Muscle layer of colon (tissue), 2 donors: ENCODE measurements around the gene KXD1.
"Not testable (repeated sequence)": the region's sequence is repeated elsewhere in the genome, so short reads cannot be mapped to it uniquely, and the experiment has no call there.

Experiments used
- H3K27ac ChIP-seq: one replicate; pipeline ENCODE4 v1.7.0; 2013; ENCODE audit warnings: low read depth, mild to moderate bottlenecking, low read length, moderate library complexity
- H3K27me3 ChIP-seq, 2 donors: one replicate each; pipeline ENCODE4 v1.7.0; 2013; ENCODE audit warnings: low read length in 2 of 2, mild to moderate bottlenecking in 2 of 2; ENCODE audit not compliant: insufficient read depth in 2 of 2, control insufficient read depth in 1 of 2
- H3K36me3 ChIP-seq: one replicate; pipeline ENCODE4 v1.7.0; 2013; ENCODE audit warnings: mild to moderate bottlenecking, low read length; ENCODE audit not compliant: insufficient read depth
- H3K4me1 ChIP-seq: one replicate; pipeline ENCODE4 v1.7.0; 2013; ENCODE audit warnings: mild to moderate bottlenecking, low read length; ENCODE audit not compliant: insufficient read depth
- H3K4me3 ChIP-seq, 2 donors: one replicate each; pipeline ENCODE4 v1.7.0; 2013; ENCODE audit warnings: low read length in 2 of 2, low read depth in 1 of 2, mild to moderate bottlenecking in 1 of 2, moderate library complexity in 1 of 2
- H3K9ac ChIP-seq: one replicate; pipeline ENCODE4 v1.7.0; 2013; ENCODE audit warnings: low read length
- H3K9me3 ChIP-seq: one replicate; pipeline ENCODE4 v1.7.0; 2013; ENCODE audit warnings: mild to moderate bottlenecking, low read length
- donor health status: abdominal sarcoma.
- donor health status: Adenocarcinoma of cecum.

KXD1 gene

DNA sequence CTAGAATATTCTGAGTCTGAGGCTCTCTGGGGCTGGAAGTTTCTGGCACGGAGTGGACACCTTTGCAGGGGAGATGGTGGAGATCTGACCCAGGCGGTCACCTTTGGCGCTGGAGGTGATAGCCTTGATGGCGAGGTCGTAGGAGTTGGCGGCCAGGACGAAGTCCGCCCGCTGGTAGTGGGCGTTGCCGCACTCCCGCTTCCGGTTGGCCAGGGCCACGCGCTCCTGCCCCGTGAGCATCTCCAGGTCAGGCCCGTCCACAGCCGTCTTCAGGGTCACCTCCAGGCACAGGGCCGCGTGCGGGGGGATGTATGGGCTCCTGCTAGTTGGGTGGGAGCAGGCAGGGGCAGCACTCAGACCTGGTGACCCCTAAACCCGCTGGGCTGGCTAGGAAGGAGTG is 19.6 kb upstream of the KXD1 start:
- H3K4me1 ChIP-seq, result peaks cover 9% of the 10 kb centered on the region
- H3K27ac ChIP-seq, result no peak overlapping the region
- no peak overlapping the region for H3K9ac ChIP-seq
- peaks cover 38% of the 10 kb centered on the region for H3K36me3 ChIP-seq
- H3K27me3 ChIP-seq, result no peaks in the 10 kb centered on the region
- H3K9me3 ChIP-seq, result no peaks in the 10 kb centered on the region
- H3K4me3 ChIP-seq, result no peak overlapping the region

- H3K27me3 ChIP-seq, result no peaks in the 10 kb centered on the region
- peaks cover 16% of the 10 kb centered on the region for H3K4me1 ChIP-seq
- H3K36me3 ChIP-seq, result peaks cover 37% of the 10 kb centered on the region
- H3K4me3 ChIP-seq, result no peak overlapping the region
- H3K27ac ChIP-seq, result no peak overlapping the region
- no peaks in the 10 kb centered on the region for H3K9me3 ChIP-seq
- no peak overlapping the region for H3K9ac ChIP-seq
These were observed 18.3 kb upstream of the KXD1 start for GRCh38 chr19:18539372-18539771.

GRCh38 chr19:18540200-18540599 is 17.5 kb upstream of the KXD1 start:
- not testable (repeated sequence) for H3K4me3 ChIP-seq, H3K9me3 ChIP-seq, H3K27me3 ChIP-seq, H3K9ac ChIP-seq, H3K27ac ChIP-seq
- Histone ChIP-seq H3K4me1 (peaks cover 16% of the 10 kb centered on the region), H3K36me3 (peaks cover 37% of the 10 kb centered on the region)

- Histone ChIP-seq H3K9me3 (no peaks in the 10 kb centered on the region), H3K4me3 (peak overlapping the region in 1 of 2 donors; percentile 21), H3K36me3 (peaks cover 31% of the 10 kb centered on the region), H3K9ac (no peak overlapping the region), H3K27me3 (no peaks in the 10 kb centered on the region), H3K4me1 (peaks cover 16% of the 10 kb centered on the region), H3K27ac (no peak overlapping the region)
These were observed 16.2 kb upstream of the KXD1 start for GRCh38 chr19:18541258-18541991.

DNA sequence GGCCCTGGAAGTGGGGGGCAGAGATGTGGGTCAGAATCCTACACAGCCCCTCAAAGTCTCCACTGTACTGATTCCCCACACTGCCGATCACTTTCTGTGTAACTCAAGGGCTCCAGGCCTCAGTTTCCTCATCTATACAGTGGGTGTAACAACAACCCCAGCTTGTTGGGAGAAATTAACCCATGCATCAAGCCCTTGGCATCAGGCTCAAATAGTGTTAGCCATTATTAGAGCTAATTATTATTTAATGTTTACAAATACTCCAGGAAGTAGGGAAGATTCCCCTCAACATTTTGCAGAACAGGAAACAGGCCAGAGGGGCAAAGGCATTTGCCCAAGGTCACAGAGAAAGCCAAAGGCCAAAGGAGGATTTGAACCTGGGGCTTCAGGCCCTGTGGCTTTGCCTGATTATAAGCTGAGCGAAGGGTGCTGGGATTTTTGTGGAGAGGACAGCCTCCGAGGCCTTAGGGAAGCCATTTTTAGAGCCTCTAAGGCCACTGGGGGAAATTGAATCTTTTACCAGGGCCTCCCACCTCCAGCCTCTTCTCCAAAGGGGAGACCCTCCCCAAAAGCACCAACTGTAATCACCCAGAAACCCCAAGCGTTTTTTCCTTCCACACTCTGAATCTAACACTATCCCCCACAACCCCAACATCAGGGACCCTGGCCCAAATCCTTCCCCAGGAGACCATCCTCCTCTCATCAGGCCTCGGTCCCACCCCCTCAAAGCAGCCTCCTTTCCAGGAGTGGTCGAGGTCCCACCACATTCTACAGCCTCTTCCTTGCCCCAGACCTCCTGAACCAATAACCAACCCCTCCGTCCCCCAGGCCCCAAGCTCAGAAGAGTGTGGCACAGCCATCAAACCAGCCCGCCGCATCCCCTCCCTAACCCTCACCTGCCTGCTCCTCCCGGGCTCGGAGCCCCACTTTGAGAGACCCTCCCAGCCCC is 15.4 kb upstream of the KXD1 start:
- H3K9me3 ChIP-seq, result no peaks in the 10 kb centered on the region
- peak overlapping the region; percentile 84 for H3K27ac ChIP-seq
- H3K9ac ChIP-seq, result peak overlapping the region; percentile 83
- peaks cover 23% of the 10 kb centered on the region for H3K36me3 ChIP-seq
- no peaks in the 10 kb centered on the region for H3K27me3 ChIP-seq
- peaks cover 16% of the 10 kb centered on the region for H3K4me1 ChIP-seq
- peak overlapping the region; percentile 21 to 59 for H3K4me3 ChIP-seq

- H3K27me3 ChIP-seq, result no peaks in the 10 kb centered on the region
- H3K9me3 ChIP-seq, result no peaks in the 10 kb centered on the region
These were observed 14.5 kb upstream of the KXD1 start, which contains the start of gene FKBP8 for GRCh38 chr19:18542941-18543813. TSS of gene FKBP8 (minus strand) at chr19:18543573. CDS start at chr19:18541970, 1,603 bp downstream.

GRCh38 chr19:18543814-18544475 is 13.7 kb upstream of the KXD1 start:
- Histone ChIP-seq H3K9me3 (no peaks in the 10 kb centered on the region), H3K9ac (peak overlapping the region; percentile 49), H3K27me3 (no peaks in the 10 kb centered on the region), H3K27ac (no peak overlapping the region), H3K36me3 (peaks cover 16% of the 10 kb centered on the region), H3K4me3 (peak overlapping the region in 1 of 2 donors; percentile 64), H3K4me1 (peaks cover 16% of the 10 kb centered on the region)

More at GRCh38 chr19:18542941-18543813, 14.5 kb upstream of the KXD1 start, which contains the start of gene FKBP8:
- H3K27ac ChIP-seq, result peak within 1 kb of the TSS; percentile 84
- peaks cover 16% of the 10 kb centered on the region for H3K36me3 ChIP-seq
- H3K4me3 ChIP-seq, result peak within 1 kb of the TSS; percentile 38 to 64
- peak within 1 kb of the TSS; percentile 83 for H3K9ac ChIP-seq
- peaks cover 16% of the 10 kb centered on the region for H3K4me1 ChIP-seq

DNA sequence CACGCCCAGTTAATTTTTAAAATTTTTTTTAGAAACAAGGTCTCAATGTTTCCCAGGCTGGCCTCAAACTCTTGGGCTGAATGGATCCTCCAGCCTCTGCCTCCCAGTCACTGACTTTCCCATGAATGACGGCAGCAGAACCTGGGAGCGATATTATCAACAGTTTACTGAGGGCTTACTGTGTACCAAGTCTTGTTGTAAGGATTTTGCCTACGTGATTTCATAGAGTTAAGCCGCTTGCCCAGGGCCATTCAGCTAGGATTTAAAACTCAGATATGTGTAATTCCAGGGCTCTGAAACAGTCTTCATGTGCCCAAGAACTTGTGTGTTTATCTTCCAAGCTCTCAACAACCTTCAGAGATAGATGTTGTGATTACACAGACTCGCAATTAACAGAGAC is 6.0 kb upstream of the KXD1 start:
- no peaks in the 10 kb centered on the region for H3K27me3 ChIP-seq
- no peaks in the 10 kb centered on the region for H3K9me3 ChIP-seq
- no peak overlapping the region for H3K9ac ChIP-seq
- H3K4me3 ChIP-seq, result no peak overlapping the region
- H3K4me1 ChIP-seq, result no peaks in the 10 kb centered on the region
- H3K27ac ChIP-seq, result no peak overlapping the region
- H3K36me3 ChIP-seq, result no peaks in the 10 kb centered on the region

DNA sequence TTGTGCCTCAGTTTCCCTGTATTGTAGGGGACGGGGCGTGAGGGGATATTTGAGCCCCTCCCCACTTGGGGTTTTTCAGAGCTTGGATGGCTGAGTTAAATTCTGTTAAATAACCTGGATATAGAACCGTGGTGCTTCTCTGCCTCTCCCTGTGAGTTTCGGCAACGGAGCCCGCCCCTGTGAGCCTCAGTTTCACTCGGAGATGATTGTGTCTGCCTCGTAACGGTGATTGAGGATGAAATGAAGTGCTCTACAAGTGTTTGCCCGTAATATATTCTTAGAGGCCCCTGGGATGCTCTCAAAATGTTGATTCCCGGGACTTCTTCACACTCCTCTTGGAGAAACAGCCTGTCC is 509 bp downstream of the KXD1 start:
- Histone ChIP-seq H3K36me3 (peaks cover 17% of the 10 kb centered on the region), H3K27ac (peak overlapping the region; percentile 98), H3K27me3 (no peaks in the 10 kb centered on the region), H3K9me3 (no peaks in the 10 kb centered on the region), H3K4me1 (peaks cover 9% of the 10 kb centered on the region), H3K4me3 (peak overlapping the region; percentile 91 to 94), H3K9ac (peak overlapping the region; percentile 98)

DNA sequence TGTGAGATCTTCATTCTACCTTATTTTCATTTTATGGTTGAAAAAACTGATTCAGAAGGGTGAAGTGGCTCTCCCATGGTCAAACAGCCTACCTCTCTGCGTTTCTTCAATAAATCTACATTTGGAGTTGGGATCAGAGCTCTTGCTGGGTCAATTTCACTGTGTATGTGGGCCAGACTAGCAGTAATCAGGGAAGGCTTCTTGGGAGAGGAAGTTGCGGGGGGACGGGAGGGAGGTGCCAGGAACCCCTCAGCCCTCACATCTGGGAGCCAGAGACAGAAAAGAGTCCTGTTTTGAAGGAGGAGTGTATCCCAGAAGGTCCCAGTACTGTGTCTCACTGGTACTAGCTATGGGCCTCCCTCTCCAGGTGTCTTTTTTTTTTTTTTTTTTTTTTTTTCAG is 934 bp downstream of the KXD1 start:
- H3K4me3 ChIP-seq, result peak overlapping the region; percentile 91 to 94
- H3K4me1 ChIP-seq, result peaks cover 9% of the 10 kb centered on the region
- H3K27me3 ChIP-seq, result no peaks in the 10 kb centered on the region
- H3K36me3 ChIP-seq, result peaks cover 17% of the 10 kb centered on the region
- peak overlapping the region; percentile 98 for H3K9ac ChIP-seq
- peak overlapping the region; percentile 98 for H3K27ac ChIP-seq
- H3K9me3 ChIP-seq, result no peaks in the 10 kb centered on the region
